SJSA1 (cell line): ENCODE measurements around the gene TNFSF15. TPM values are rescaled to one million over a fixed set of nuclear protein-coding genes. Genes with fewer than 3 reads are reported as not detected.

Experiments
- DNase-seq, 2 experiments: peaks; one replicate each; pipeline ENCODE4 v3.0.0-alpha.2; 2015 to 2020; ENCODE audit warnings: low spot score in 2 of 2, low read depth in 1 of 2
- H3K27ac ChIP-seq: fragments of 250-450 bp; sonication (Bioruptor Pico); 2 replicates; pipeline ENCODE4 v1.5.1; 2020; ENCODE audit warnings: mild to moderate bottlenecking, moderate library complexity
- H3K27me3 ChIP-seq: fragments of 250-450 bp; sonication (Bioruptor Pico); replicated peaks from 2 replicates; pipeline ENCODE4 v1.5.1; 2020; ENCODE audit warnings: mild to moderate bottlenecking, moderate library complexity
- H3K36me3 ChIP-seq: fragments of 250-450 bp; sonication (Bioruptor Pico); 2 replicates; pipeline ENCODE4 v1.5.1; 2020; ENCODE audit warnings: mild to moderate bottlenecking
- H3K4me1 ChIP-seq: fragments of 250-450 bp; sonication (Bioruptor Pico); replicated peaks from 2 replicates; pipeline ENCODE4 v1.6.1; 2021; ENCODE audit warnings: mild to moderate bottlenecking
- H3K4me3 ChIP-seq: fragments of 250-450 bp; sonication (Bioruptor Pico); 2 replicates; pipeline ENCODE4 v1.5.1; 2020; ENCODE audit warnings: mild to moderate bottlenecking
- H3K9me3 ChIP-seq: fragments of 250-450 bp; sonication (Bioruptor Pico); replicated peaks from 2 replicates; pipeline ENCODE4 v1.5.1; 2020; ENCODE audit warnings: mild to moderate bottlenecking
- total RNA-seq: library from RNA; depleted of rRNA; stranded (reverse); fragments of >200 nt; shearing (Covaris generic); gene quantifications from 2 replicates; pipeline ENCODE4 v1.2.3, GENCODE V29; 2014; rRNA removed

TNFSF15 gene
- total RNA-seq, result not detected in 2 replicates

- no peak within 1 kb of the TSS for H3K27ac ChIP-seq
- DNase-seq, result no peak
- peaks cover 15% of the 10 kb centered on the region for H3K4me1 ChIP-seq
- no peaks in the 10 kb centered on the region for H3K27me3 ChIP-seq
- no peak within 1 kb of the TSS for H3K4me3 ChIP-seq
- H3K9me3 ChIP-seq, result no peaks in the 10 kb centered on the region
- H3K36me3 ChIP-seq, result no peaks in the 10 kb centered on the region
Observed at GRCh38 chr9:114805670-114806525, at the start of gene TNFSF15. Gene TNFSF15, minus strand, starts transcription at chr9:114806039. Its CDS starts 27 bp downstream, at chr9:114806012.

GRCh38 chr9:114855488-114855887 is 49.6 kb upstream of the TNFSF15 start:
- Histone ChIP-seq H3K36me3 (no peaks in the 10 kb centered on the region), H3K27ac (no peak overlapping the region), H3K4me3 (no peak overlapping the region), H3K9me3 (no peaks in the 10 kb centered on the region), H3K27me3 (no peaks in the 10 kb centered on the region), H3K4me1 (no peaks in the 10 kb centered on the region; the same call in 1 of the 2 replicates)
- DNase-seq, result no peak

- DNase-seq, result no peak
- no peak overlapping the region for H3K27ac ChIP-seq
- no peak overlapping the region for H3K4me3 ChIP-seq
- H3K36me3 ChIP-seq, result no peaks in the 10 kb centered on the region
- no peaks in the 10 kb centered on the region; the same call in 1 of the 2 replicates for H3K4me1 ChIP-seq
- H3K9me3 ChIP-seq, result no peaks in the 10 kb centered on the region
- no peaks in the 10 kb centered on the region for H3K27me3 ChIP-seq
Observed at GRCh38 chr9:114854736-114855355, 49.0 kb upstream of the TNFSF15 start.

GRCh38 chr9:114853071-114853855 is 47.4 kb upstream of the TNFSF15 start:
- no peaks in the 10 kb centered on the region; the same call in 1 of the 2 replicates for H3K4me1 ChIP-seq
- no peak overlapping the region for H3K27ac ChIP-seq

GRCh38 chr9:114852050-114852594 is 46.3 kb upstream of the TNFSF15 start:
- Histone ChIP-seq H3K27me3 (no peaks in the 10 kb centered on the region), H3K36me3 (no peaks in the 10 kb centered on the region), H3K9me3 (no peaks in the 10 kb centered on the region), H3K4me3 (no peak overlapping the region), H3K27ac (no peak overlapping the region), H3K4me1 (no peaks in the 10 kb centered on the region; the same call in 1 of the 2 replicates)
- no peak for DNase-seq

More at GRCh38 chr9:114853071-114853855, 47.4 kb upstream of the TNFSF15 start:
- no peak for DNase-seq
- Histone ChIP-seq H3K36me3 (no peaks in the 10 kb centered on the region), H3K9me3 (no peaks in the 10 kb centered on the region), H3K27me3 (no peaks in the 10 kb centered on the region), H3K4me3 (no peak overlapping the region)

- Histone ChIP-seq H3K27me3 (no peaks in the 10 kb centered on the region), H3K27ac (no peak overlapping the region), H3K4me1 (no peaks in the 10 kb centered on the region; the same call in 1 of the 2 replicates), H3K9me3 (no peaks in the 10 kb centered on the region), H3K4me3 (no peak overlapping the region), H3K36me3 (no peaks in the 10 kb centered on the region)
- DNase-seq, result no peak
Observed at GRCh38 chr9:114851306-114851705, 45.5 kb upstream of the TNFSF15 start.

GRCh38 chr9:114850871-114851270 is 45.0 kb upstream of the TNFSF15 start:
- Histone ChIP-seq H3K4me1 (no peaks in the 10 kb centered on the region; the same call in 1 of the 2 replicates), H3K36me3 (no peaks in the 10 kb centered on the region), H3K9me3 (no peaks in the 10 kb centered on the region), H3K4me3 (no peak overlapping the region), H3K27ac (no peak overlapping the region), H3K27me3 (no peaks in the 10 kb centered on the region)
- no peak for DNase-seq

GRCh38 chr9:114849450-114849849 is 43.6 kb upstream of the TNFSF15 start:
- H3K9me3 ChIP-seq, result no peaks in the 10 kb centered on the region
- H3K27ac ChIP-seq, result no peak overlapping the region
- no peak overlapping the region for H3K4me3 ChIP-seq
- H3K36me3 ChIP-seq, result no peaks in the 10 kb centered on the region
- DNase-seq, result no peak
- no peaks in the 10 kb centered on the region; the same call in 1 of the 2 replicates for H3K4me1 ChIP-seq
- no peaks in the 10 kb centered on the region for H3K27me3 ChIP-seq

- H3K9me3 ChIP-seq, result 0 out of 2 replicates have a peak, but pooled peaks cover 2% of the 10 kb centered on the region
- DNase-seq, result no peak
- no peaks in the 10 kb centered on the region; the same call in 1 of the 2 replicates for H3K4me1 ChIP-seq
- no peak overlapping the region for H3K4me3 ChIP-seq
- no peaks in the 10 kb centered on the region for H3K27me3 ChIP-seq
- H3K36me3 ChIP-seq, result no peaks in the 10 kb centered on the region
- no peak overlapping the region for H3K27ac ChIP-seq
Observed at GRCh38 chr9:114847492-114848417, 41.9 kb upstream of the TNFSF15 start.

- no peaks in the 10 kb centered on the region for H3K36me3 ChIP-seq
Observed at GRCh38 chr9:114845373-114845772, 39.5 kb upstream of the TNFSF15 start.

GRCh38 chr9:114844766-114845165 is 38.9 kb upstream of the TNFSF15 start:
- Histone ChIP-seq H3K27me3 (no peaks in the 10 kb centered on the region), H3K9me3 (peaks cover 2% of the 10 kb centered on the region; the same call in 1 of the 2 replicates), H3K4me1 (no peaks in the 10 kb centered on the region), H3K36me3 (no peaks in the 10 kb centered on the region), H3K4me3 (no peak overlapping the region), H3K27ac (no peak overlapping the region)
- DNase-seq, result no peak

More at GRCh38 chr9:114845373-114845772, 39.5 kb upstream of the TNFSF15 start:
- Histone ChIP-seq H3K9me3 (0 out of 2 replicates have a peak, but pooled peaks cover 2% of the 10 kb centered on the region), H3K4me3 (no peak overlapping the region), H3K4me1 (no peaks in the 10 kb centered on the region), H3K27me3 (no peaks in the 10 kb centered on the region), H3K27ac (no peak overlapping the region)
- no peak for DNase-seq

- Histone ChIP-seq H3K27ac (no peak overlapping the region), H3K9me3 (peaks cover 4% of the 10 kb centered on the region; the same call in 1 of the 2 replicates), H3K27me3 (no peaks in the 10 kb centered on the region), H3K4me1 (peaks cover 13% of the 10 kb centered on the region), H3K36me3 (no peaks in the 10 kb centered on the region), H3K4me3 (no peak overlapping the region)
- DNase-seq, result no peak
Observed at GRCh38 chr9:114837923-114838322, 32.1 kb upstream of the TNFSF15 start.
